WTC11 (cell line): ENCODE data around the gene ARHGEF1. TPM values are rescaled to one million over a fixed set of nuclear protein-coding genes. Genes with fewer than 3 reads are reported as not detected.

Experiments used
- ATAC-seq: fragments of 200-7000 bp; cut with Tn5 transposase; 2 replicates; pipeline ENCODE4 v1.10.0; 2021; ENCODE audit warnings: mild to moderate bottlenecking, moderate library complexity
- CTCF ChIA-PET: fragments of 300-600 bp; sonication (Branson Sonifier 250); formaldehyde crosslinking; loops from one replicate; lab custom pipeline; 2021; ENCODE audit warnings: antibody characterized with exemption; lab: Charles Lee
- POLR2A ChIA-PET: fragments of 350-600 bp; sonication (Branson Sonifier 250); formaldehyde crosslinking; loops from one replicate; lab custom pipeline; 2021; ENCODE audit warnings: antibody characterized with exemption; lab: Charles Lee
- DNase-seq: peaks from one replicate; pipeline ENCODE4 v3.0.0; 2021; ENCODE audit warnings: low spot score
- H3K27ac Mint-ChIP-seq: 2 replicates; pipeline ENCODE4 v1.8.0; 2021; ENCODE audit warnings: mixed read lengths
- H3K27me3 Mint-ChIP-seq: 2 replicates; pipeline ENCODE4 v1.8.0; 2021; ENCODE audit warnings: low read depth, mild to moderate bottlenecking, moderate library complexity, mixed read lengths
- H3K36me3 Mint-ChIP-seq: 2 replicates; pipeline ENCODE4 v1.8.0; 2021; ENCODE audit warnings: mixed read lengths
- H3K4me1 Mint-ChIP-seq: 2 replicates; pipeline ENCODE4 v1.8.0; 2022; ENCODE audit warnings: mixed read lengths
- H3K4me3 Mint-ChIP-seq: 2 replicates; pipeline ENCODE4 v1.8.0; 2021; ENCODE audit warnings: mild to moderate bottlenecking, moderate library complexity, mixed read lengths
- H3K9me3 Mint-ChIP-seq: 2 replicates; pipeline ENCODE4 v1.8.0; 2021; ENCODE audit warnings: mixed read lengths
- ATF2 ChIP-seq: sonication (generic); formaldehyde crosslinking; IDR thresholded peaks from 2 replicates; pipeline ENCODE4 v1.8.1; 2022; ENCODE audit warnings: low read depth, missing genetic modification reagents, borderline replicate concordance
- CTCF ChIP-seq: fragments of 200-600 bp; IDR thresholded peaks from 2 replicates; pipeline ENCODE4 v1.8.0; 2022; ENCODE audit warnings: antibody characterized with exemption
- E2F5 ChIP-seq: sonication (generic); formaldehyde crosslinking; IDR thresholded peaks from 2 replicates; pipeline ENCODE4 v1.8.1; 2022; ENCODE audit warnings: mild to moderate bottlenecking, moderate library complexity, missing genetic modification reagents
- ETV6 ChIP-seq: sonication (generic); formaldehyde crosslinking; IDR thresholded peaks from 2 replicates; pipeline ENCODE4 v1.8.1; 2022; ENCODE audit warnings: mild to moderate bottlenecking, missing genetic modification reagents
- HMGXB4 ChIP-seq: sonication (generic); formaldehyde crosslinking; IDR thresholded peaks from 2 replicates; pipeline ENCODE4 v1.8.1; 2023; ENCODE audit warnings: mild to moderate bottlenecking, moderate library complexity, missing genetic modification reagents
- MLX ChIP-seq: sonication (generic); formaldehyde crosslinking; IDR thresholded peaks from 2 replicates; pipeline ENCODE4 v1.8.1; 2023; ENCODE audit warnings: mild to moderate bottlenecking, missing genetic modification reagents, moderate library complexity
- PREB ChIP-seq: sonication (generic); formaldehyde crosslinking; IDR thresholded peaks from 2 replicates; pipeline ENCODE4 v1.8.1; 2022; ENCODE audit warnings: mild to moderate bottlenecking, missing genetic modification reagents, moderate library complexity, borderline replicate concordance
- RELA ChIP-seq: sonication (generic); formaldehyde crosslinking; IDR thresholded peaks from 2 replicates; pipeline ENCODE4 v1.8.1; 2022; ENCODE audit warnings: missing genetic modification reagents, mild to moderate bottlenecking, borderline replicate concordance
- SMAD3 ChIP-seq: sonication (generic); formaldehyde crosslinking; IDR thresholded peaks from 2 replicates; pipeline ENCODE4 v1.8.0; 2022; ENCODE audit warnings: missing genetic modification reagents, mild to moderate bottlenecking, borderline replicate concordance
- SMAD4 ChIP-seq: sonication (generic); formaldehyde crosslinking; IDR thresholded peaks from 2 replicates; pipeline ENCODE4 v1.8.0; 2022; ENCODE audit warnings: mild to moderate bottlenecking, missing genetic modification reagents
- SOX15 ChIP-seq: fragments of 250-450 bp; sonication (Bioruptor Pico); IDR thresholded peaks from 2 replicates; pipeline ENCODE4 v1.9.0; 2021; ENCODE audit warnings: mild to moderate bottlenecking
- TEAD1 ChIP-seq: sonication (generic); formaldehyde crosslinking; IDR thresholded peaks from 2 replicates; pipeline ENCODE4 v1.8.0; 2022; ENCODE audit warnings: mild to moderate bottlenecking, missing genetic modification reagents
- TEAD4 ChIP-seq: sonication (generic); formaldehyde crosslinking; IDR thresholded peaks from 2 replicates; pipeline ENCODE4 v1.8.0; 2022; ENCODE audit warnings: mild to moderate bottlenecking, missing genetic modification reagents
- USF2 ChIP-seq: sonication (generic); formaldehyde crosslinking; IDR thresholded peaks from 2 replicates; pipeline ENCODE4 v1.8.1; 2023; ENCODE audit warnings: mild to moderate bottlenecking, missing genetic modification reagents, moderate library complexity
- ZBTB43 ChIP-seq: sonication (generic); formaldehyde crosslinking; IDR thresholded peaks from 2 replicates; pipeline ENCODE4 v1.8.1; 2023; ENCODE audit warnings: mild to moderate bottlenecking, missing genetic modification reagents
- ZNF281 ChIP-seq: sonication (generic); formaldehyde crosslinking; IDR thresholded peaks from 2 replicates; pipeline ENCODE4 v1.8.0; 2023; ENCODE audit warnings: mild to moderate bottlenecking, missing genetic modification reagents
- ZNF396 ChIP-seq: fragments of 250-450 bp; sonication (Bioruptor Pico); IDR thresholded peaks from 2 replicates; pipeline ENCODE4 v1.8.0; 2021; ENCODE audit warnings: mild to moderate bottlenecking, moderate library complexity, borderline replicate concordance
- ZNF423 ChIP-seq: fragments of 250-450 bp; sonication (Bioruptor Pico); IDR thresholded peaks from 2 replicates; pipeline ENCODE4 v2.1.2; 2022; ENCODE audit warnings: mild to moderate bottlenecking, moderate library complexity
- ZNF425 ChIP-seq: fragments of 250-450 bp; sonication (Bioruptor Pico); conservative IDR thresholded peaks from 2 replicates; pipeline ENCODE4 v1.9.0; 2021; ENCODE audit warnings: mild to moderate bottlenecking
- ZSCAN18 ChIP-seq: fragments of 250-450 bp; sonication (Bioruptor Pico); IDR thresholded peaks from 2 replicates; pipeline ENCODE4 v2.1.2; 2022; ENCODE audit warnings: mild to moderate bottlenecking, moderate library complexity
- total RNA-seq: library from RNA; stranded (reverse); gene quantifications from 3 replicates; pipeline ENCODE4 v1.2.3, GENCODE V29; 2021

The ARHGEF1 gene
- total RNA-seq, 1 experiment from 2014 or later, result 102 TPM

GRCh38 chr19:41872384-41872774 is 10.6 kb upstream of the ARHGEF1 start:
- ATAC-seq, result peak; percentile 3
- H3K27me3 Mint-ChIP-seq, result peaks cover 6% of the 10 kb centered on the region
- peak overlapping the region; percentile 91 for H3K27ac Mint-ChIP-seq
- no peak for TF ChIP-seq ZNF396 (CRISPR knock-in tag)
- TF ChIP-seq SOX15 (CRISPR knock-in tag), result no peak
- TF ChIP-seq SMAD4 (CRISPR knock-in tag), result no peak
- no peak for TF ChIP-seq USF2 (CRISPR knock-in tag)
- no peak for TF ChIP-seq TEAD1 (CRISPR knock-in tag)
- TF ChIP-seq ZNF423 (CRISPR knock-in tag), result no peak
- no peak for TF ChIP-seq ZNF281 (CRISPR knock-in tag)
- no peak for TF ChIP-seq HMGXB4 (CRISPR knock-in tag)
- TF ChIP-seq CTCF, result no peak
- no peak for TF ChIP-seq E2F5 (CRISPR knock-in tag)
- no peak for TF ChIP-seq ZSCAN18 (CRISPR knock-in tag)
- 0 out of 2 replicates have a peak, but pooled peaks have one; percentile 26 for TF ChIP-seq MLX (CRISPR knock-in tag)
- TF ChIP-seq SMAD3 (CRISPR knock-in tag), result 0 out of 2 replicates have a peak, but pooled peaks have one; percentile 56
- no peak; the same call in 1 of the 2 replicates for TF ChIP-seq TEAD4 (CRISPR knock-in tag)
- TF ChIP-seq ATF2 (CRISPR knock-in tag), result no peak
- TF ChIP-seq ETV6, result no peak; the same call in 1 of the 2 replicates
- TF ChIP-seq PREB (CRISPR knock-in tag), result no peak
- TF ChIP-seq ZNF425, result peak; percentile 75
- TF ChIP-seq ZBTB43 (CRISPR knock-in tag), result no peak
- no peak for TF ChIP-seq RELA (CRISPR knock-in tag)

More at GRCh38 chr19:41872384-41872774, 10.6 kb upstream of the ARHGEF1 start:
- H3K36me3 Mint-ChIP-seq, result peaks cover 41% of the 10 kb centered on the region
- CTCF ChIA-PET, result interaction anchor here (0.8 to 3.7 kb wide), 19 partner anchors 10 to 222 kb away, joined by 3 to 46 read pairs (median 5); partner anchors contain the start of genes ARHGEF1, ERFL, RABAC1 and RPS19
- no peak overlapping the region for H3K4me3 Mint-ChIP-seq
- peaks cover 11% of the 10 kb centered on the region for H3K4me1 Mint-ChIP-seq
- POLR2A ChIA-PET, result interaction anchor here (0.6 to 4.3 kb wide), 7 partner anchors 9 to 86 kb away, joined by 3 to 30 read pairs (median 7); partner anchors contain the start of genes ARHGEF1, RABAC1 and RPS19
- DNase-seq, result no peak
- H3K9me3 Mint-ChIP-seq, result no peaks in the 10 kb centered on the region
